GM12865 (cell line): Measurements from ENCODE around the gene ADAMTS1.

Source experiments
- DNase-seq: peaks from one replicate; pipeline ENCODE4 v3.0.0; 2010; ENCODE audit warnings: low read depth
- H3K4me3 ChIP-seq: 2 replicates; pipeline ENCODE4 v1.5.1; 2011; ENCODE audit warnings: mild to moderate bottlenecking, low read depth, low read length, control low read depth
- TF ChIP-seq, protein P1 (sequence below): IDR thresholded peaks from 2 replicates; pipeline ENCODE4 v1.5.1; 2011; ENCODE audit warnings: low read length, control low read depth, low read depth, inconsistent platforms; ENCODE audit not compliant: insufficient read depth; ENCODE audit errors: missing control alignments

Gene ADAMTS1

GRCh38 chr21:26837539-26837938, 7.7 kb downstream of the ADAMTS1 start:
- no peak for DNase-seq
- H3K4me3 ChIP-seq: no peak overlapping the region

DNA sequence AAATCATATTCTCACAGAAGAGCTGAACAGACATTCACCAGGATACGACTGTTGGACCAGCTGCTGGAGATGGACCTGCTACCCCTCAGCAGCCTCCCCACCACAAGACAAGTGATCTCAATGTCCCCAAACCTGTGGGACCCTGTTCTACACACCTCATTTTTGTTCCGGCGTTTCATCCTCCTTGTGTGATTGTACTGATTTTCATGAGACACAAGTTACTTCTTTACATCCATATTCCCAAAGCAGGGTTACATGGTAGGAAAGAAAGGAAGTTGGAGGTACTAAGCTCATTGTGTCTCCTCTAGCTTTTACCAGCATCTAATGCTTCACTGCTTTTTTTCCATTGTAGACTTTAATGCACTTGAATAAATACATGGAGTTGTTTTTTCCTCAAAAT, 8.7 kb downstream of the ADAMTS1 start:
- no peak overlapping the region for H3K4me3 ChIP-seq
- no peak for DNase-seq
- TF ChIP-seq, protein P1, sequence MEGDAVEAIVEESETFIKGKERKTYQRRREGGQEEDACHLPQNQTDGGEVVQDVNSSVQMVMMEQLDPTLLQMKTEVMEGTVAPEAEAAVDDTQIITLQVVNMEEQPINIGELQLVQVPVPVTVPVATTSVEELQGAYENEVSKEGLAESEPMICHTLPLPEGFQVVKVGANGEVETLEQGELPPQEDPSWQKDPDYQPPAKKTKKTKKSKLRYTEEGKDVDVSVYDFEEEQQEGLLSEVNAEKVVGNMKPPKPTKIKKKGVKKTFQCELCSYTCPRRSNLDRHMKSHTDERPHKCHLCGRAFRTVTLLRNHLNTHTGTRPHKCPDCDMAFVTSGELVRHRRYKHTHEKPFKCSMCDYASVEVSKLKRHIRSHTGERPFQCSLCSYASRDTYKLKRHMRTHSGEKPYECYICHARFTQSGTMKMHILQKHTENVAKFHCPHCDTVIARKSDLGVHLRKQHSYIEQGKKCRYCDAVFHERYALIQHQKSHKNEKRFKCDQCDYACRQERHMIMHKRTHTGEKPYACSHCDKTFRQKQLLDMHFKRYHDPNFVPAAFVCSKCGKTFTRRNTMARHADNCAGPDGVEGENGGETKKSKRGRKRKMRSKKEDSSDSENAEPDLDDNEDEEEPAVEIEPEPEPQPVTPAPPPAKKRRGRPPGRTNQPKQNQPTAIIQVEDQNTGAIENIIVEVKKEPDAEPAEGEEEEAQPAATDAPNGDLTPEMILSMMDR: no peak

More at GRCh38 chr21:26837539-26837938, 7.7 kb downstream of the ADAMTS1 start:
- TF ChIP-seq, protein P1: no peak

DNA sequence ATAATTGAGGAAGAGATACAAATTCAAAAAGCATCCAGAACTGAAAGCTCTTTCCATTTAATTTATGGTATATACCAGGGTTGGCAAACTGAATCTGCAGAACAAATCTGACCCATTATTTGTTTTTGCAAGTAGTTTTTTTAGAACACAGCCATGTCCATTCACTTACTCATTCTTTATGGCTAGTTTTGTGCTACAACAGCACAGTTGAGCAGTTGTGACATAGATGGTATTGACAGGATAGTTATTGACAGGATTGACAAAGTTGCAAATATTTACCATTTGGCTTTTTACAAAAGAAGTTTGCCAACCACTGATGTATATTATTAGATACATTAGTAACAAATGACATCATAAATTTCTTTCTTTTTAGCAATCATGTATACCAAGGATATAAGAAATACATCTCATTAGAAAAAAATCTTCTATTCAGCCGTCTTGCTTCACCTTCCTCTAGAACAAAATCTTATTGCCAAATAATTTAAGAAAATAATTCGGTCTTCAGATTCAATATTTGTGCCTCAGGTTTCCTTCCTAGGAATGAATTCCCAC, 9.4 kb downstream of the ADAMTS1 start:
- no peak overlapping the region for H3K4me3 ChIP-seq
- no peak for DNase-seq
- TF ChIP-seq, protein P1: no peak

DNA sequence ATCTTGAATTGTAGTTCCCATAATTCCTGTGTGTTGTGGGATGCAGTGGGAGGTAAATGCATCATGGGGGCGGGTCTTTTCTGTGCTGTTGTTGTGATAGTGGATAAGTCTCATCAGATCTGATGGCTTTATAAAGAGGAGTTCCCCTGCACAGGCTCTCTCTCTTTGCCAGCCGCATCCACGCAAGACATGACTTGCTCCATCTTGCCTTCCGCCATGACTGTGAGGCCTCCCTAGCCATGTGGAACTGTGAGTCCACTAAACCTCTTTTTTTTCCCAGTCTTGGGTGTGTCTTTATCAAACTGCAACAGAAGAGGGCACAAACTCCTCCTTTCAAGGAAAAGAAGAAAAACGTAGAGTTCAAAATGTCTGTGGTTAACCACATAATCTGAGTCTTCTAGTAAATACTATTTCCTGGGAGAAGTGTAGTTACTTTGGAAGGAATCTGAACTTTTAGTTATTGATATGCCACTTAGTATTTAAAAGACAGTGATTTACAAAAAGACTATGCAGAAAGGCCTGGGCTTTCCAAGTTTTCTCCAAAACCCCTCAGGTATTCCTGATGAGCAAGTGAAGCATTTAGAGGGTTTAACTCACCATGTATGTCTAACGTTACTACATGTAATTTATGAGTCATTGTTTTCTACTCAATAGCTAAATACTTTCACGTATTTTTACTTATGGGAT, 10.0 kb downstream of the ADAMTS1 start:
- H3K4me3 ChIP-seq: no peak overlapping the region
- TF ChIP-seq, protein P1: no peak
- no peak for DNase-seq

DNA sequence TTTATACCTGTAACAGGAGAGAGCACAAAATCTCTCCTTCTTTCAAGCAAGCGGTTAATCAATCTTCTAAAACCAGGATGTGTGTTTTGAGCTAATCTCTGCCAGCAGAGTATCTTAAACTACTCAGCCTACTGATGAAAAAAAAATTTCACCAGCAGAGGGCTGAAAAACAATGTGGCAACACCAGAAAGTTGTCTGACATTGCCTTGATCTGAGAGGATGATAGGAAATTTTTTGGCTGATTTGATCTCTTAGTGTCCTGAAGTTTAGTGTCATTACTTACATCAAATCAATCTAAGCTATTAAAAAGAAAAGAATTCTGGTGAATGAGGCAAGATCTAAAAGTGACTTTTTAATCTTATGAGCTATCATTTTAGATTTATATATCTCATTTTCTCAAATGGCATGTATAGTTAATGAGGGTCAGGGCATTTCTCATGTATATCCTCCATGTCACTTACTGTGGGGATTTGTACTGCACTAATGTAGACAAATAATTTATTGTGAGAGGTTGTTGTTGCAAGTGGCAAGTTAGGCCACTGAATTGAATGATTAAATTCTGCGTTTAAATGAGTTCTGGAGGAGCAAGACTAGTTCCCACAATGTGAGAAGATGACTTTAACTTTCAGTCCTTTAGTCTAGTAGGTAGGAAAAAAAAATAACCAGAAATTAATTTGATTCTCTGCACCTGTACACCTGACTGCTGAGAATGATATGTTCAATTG, 10.9 kb downstream of the ADAMTS1 start:
- TF ChIP-seq, protein P1: no peak
- no peak overlapping the region for H3K4me3 ChIP-seq
- DNase-seq: no peak

DNA sequence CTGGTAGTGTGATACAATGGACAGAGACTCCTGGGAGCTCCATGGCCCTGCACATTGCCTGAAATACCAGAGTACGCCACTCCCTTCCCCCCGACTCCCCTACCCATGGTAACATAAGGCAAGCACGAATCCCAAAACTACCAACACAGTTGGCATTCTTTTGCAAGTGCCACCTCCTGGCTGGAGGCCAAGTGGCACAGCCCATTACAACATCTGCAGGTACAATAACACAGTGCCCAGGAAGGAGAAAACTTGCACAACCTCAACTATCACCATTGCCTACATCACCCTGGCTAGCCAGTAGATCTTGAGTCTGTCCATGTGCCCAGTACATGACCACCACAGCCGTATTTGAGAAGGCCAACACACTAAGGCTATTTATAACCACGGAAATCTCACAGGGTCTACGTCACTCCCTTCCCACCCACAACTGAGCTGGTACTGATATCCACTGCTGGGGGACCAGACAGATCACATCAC, 11.7 kb downstream of the ADAMTS1 start:
- TF ChIP-seq, protein P1: no peak
- DNase-seq: no peak
- H3K4me3 ChIP-seq: no peak overlapping the region
